Activated CD8-positive, alpha-beta memory T cell treated with anti-CD3 and anti-CD28 coated beads, Interleukin-2, amount 50 U/mL, for 24 hours (primary cell): ENCODE results near the gene CYB5RL.
"Not testable (repeated sequence)": the region's sequence is repeated elsewhere in the genome, so short reads cannot be mapped to it uniquely, and the experiment has no call there.

ENCODE experiments used
- DNase-seq: peaks from one replicate; pipeline ENCODE4 v3.0.0-alpha.2; 2020; ENCODE audit errors: extremely low read depth

Gene CYB5RL

GRCh38 chr1:54199765-54200518 is at the start of gene CYB5RL, which contains the start of gene MRPL37:
Gene CYB5RL, minus strand, starts transcription at chr1:54200030. Its CDS starts 4,414 bp downstream, at chr1:54195616.
Gene MRPL37, plus strand, starts transcription at chr1:54200167. Its CDS starts 77 bp downstream, at chr1:54200244.
- DNase-seq: peak; percentile 83

- no peak for DNase-seq
These were observed 49.1 kb upstream of the CYB5RL start for GRCh38 chr1:54248966-54249365.

- no peak for DNase-seq
These were observed 48.2 kb upstream of the CYB5RL start for GRCh38 chr1:54247863-54248515.

GRCh38 chr1:54246116-54246721 is 46.4 kb upstream of the CYB5RL start:
- no peak for DNase-seq

GRCh38 chr1:54245501-54245900 is 45.7 kb upstream of the CYB5RL start:
- no peak for DNase-seq

- no peak for DNase-seq
These were observed 44.8 kb upstream of the CYB5RL start for GRCh38 chr1:54244655-54245054.

- no peak for DNase-seq
These were observed 43.2 kb upstream of the CYB5RL start for GRCh38 chr1:54243022-54243421.

GRCh38 chr1:54241364-54241763 is 41.5 kb upstream of the CYB5RL start:
- no peak for DNase-seq

GRCh38 chr1:54240741-54241335 is 41.0 kb upstream of the CYB5RL start:
- DNase-seq: no peak

GRCh38 chr1:54239631-54240031 is 39.8 kb upstream of the CYB5RL start:
- no peak for DNase-seq

- DNase-seq: no peak
These were observed 39.2 kb upstream of the CYB5RL start for GRCh38 chr1:54239035-54239383.

- no peak for DNase-seq
These were observed 38.7 kb upstream of the CYB5RL start for GRCh38 chr1:54238353-54239034.

GRCh38 chr1:54237586-54237985 is 37.8 kb upstream of the CYB5RL start:
- no peak for DNase-seq

- DNase-seq: no peak
These were observed 34.5 kb upstream of the CYB5RL start for GRCh38 chr1:54234284-54234683.

GRCh38 chr1:54233196-54233595 is 33.4 kb upstream of the CYB5RL start:
- not testable (repeated sequence) for DNase-seq

GRCh38 chr1:54230507-54231339 is 30.9 kb upstream of the CYB5RL start:
- peak; percentile 5 for DNase-seq

GRCh38 chr1:54229281-54229891 is 29.6 kb upstream of the CYB5RL start:
- peak; percentile 7 for DNase-seq

- DNase-seq: no peak
These were observed 28.8 kb upstream of the CYB5RL start for GRCh38 chr1:54228638-54229079.

GRCh38 chr1:54227891-54228310 is 28.1 kb upstream of the CYB5RL start:
- DNase-seq: no peak

- no peak for DNase-seq
These were observed 27.3 kb upstream of the CYB5RL start for GRCh38 chr1:54227091-54227602.
